Endodermal cell (in vitro differentiated cells): ENCODE measurements around the gene VAV3. TPM values are rescaled to one million over a fixed set of nuclear protein-coding genes. Genes with fewer than 3 reads are reported as not detected.

ENCODE experiments used
- DNase-seq: peaks from one replicate; pipeline ENCODE4 v3.0.0-alpha.2; 2017
- H3K27ac ChIP-seq: 2 replicates; pipeline ENCODE4 v1.5.1; 2013; ENCODE audit warnings: mild to moderate bottlenecking, low read depth, low read length, moderate library complexity
- H3K27me3 ChIP-seq: 2 replicates; pipeline ENCODE4 v1.6.1; 2013; ENCODE audit warnings: mild to moderate bottlenecking, low read length, moderate library complexity; ENCODE audit not compliant: insufficient read depth, control insufficient read depth, poor library complexity, severe bottlenecking
- H3K36me3 ChIP-seq: 2 replicates; pipeline ENCODE4 v1.7.0; 2013; ENCODE audit warnings: mild to moderate bottlenecking, low read length, moderate library complexity; ENCODE audit not compliant: control insufficient read depth, insufficient read depth
- H3K4me1 ChIP-seq: one replicate; pipeline ENCODE4 v1.7.0; 2013; ENCODE audit warnings: low read length; ENCODE audit not compliant: control insufficient read depth, insufficient read depth
- H3K4me3 ChIP-seq: 2 replicates; pipeline ENCODE4 v1.5.1; 2013; ENCODE audit warnings: mild to moderate bottlenecking, low read length, moderate library complexity
- H3K9ac ChIP-seq: 2 replicates; pipeline ENCODE4 v1.6.1; 2013; ENCODE audit warnings: mild to moderate bottlenecking, low read length, moderate library complexity; ENCODE audit not compliant: poor library complexity, severe bottlenecking; ENCODE audit errors: extremely low read depth
- H3K9me3 ChIP-seq: 2 replicates; pipeline ENCODE4 v1.6.1; 2013; ENCODE audit warnings: mild to moderate bottlenecking, low read length, moderate library complexity; ENCODE audit not compliant: control insufficient read depth
- H3K27ac Mint-ChIP-seq: 2 replicates; pipeline ENCODE4 v1.8.0; 2020; ENCODE audit warnings: mixed read lengths
- H3K27me3 Mint-ChIP-seq: 2 replicates; pipeline ENCODE4 v1.8.0; 2021; ENCODE audit warnings: mild to moderate bottlenecking, mixed read lengths; ENCODE audit not compliant: insufficient read depth
- H3K36me3 Mint-ChIP-seq: 2 replicates; pipeline ENCODE4 v1.8.0; 2020; ENCODE audit warnings: low read depth, mixed read lengths
- H3K4me1 Mint-ChIP-seq: 2 replicates; pipeline ENCODE4 v1.8.0; 2020; ENCODE audit warnings: mixed read lengths
- H3K4me3 Mint-ChIP-seq: 2 replicates; pipeline ENCODE4 v1.8.0; 2020; ENCODE audit warnings: mild to moderate bottlenecking, moderate library complexity, mixed read lengths
- H3K9me3 Mint-ChIP-seq: 2 replicates; pipeline ENCODE4 v1.8.0; 2020; ENCODE audit warnings: mild to moderate bottlenecking, mixed read lengths
- CTCF ChIP-seq: fragments of 200-600 bp; sonication (generic); conservative IDR thresholded peaks from 2 replicates; pipeline ENCODE4 v1.5.0; 2021; ENCODE audit warnings: antibody characterized with exemption, mild to moderate bottlenecking
- whole genome bisulfite sequencing, 2 experiments: methylation state at CpG; one replicate each; pipeline versions ENCODE4 v1.1.5 to v1.1.7; 2013; ENCODE audit warnings: missing lambda C conversion rate in 2 of 2, mixed read lengths in 1 of 2; ENCODE audit not compliant: insufficient coverage in 1 of 2, insufficient read length in 1 of 2; 5-methylcytosine and 5-hydroxymethylcytosine counted together
- total RNA-seq, 2 donors: library from RNA; stranded (reverse); fragmentation: NEBNext Ultra II Directional in 1 of 2; extraction: Animal tissue kit (Norgen Biotek cat#: 25700) in 1 of 2; gene quantifications; 2 replicates in 1 of 2; 3 replicates in 1 of 2; pipeline ENCODE4 v1.2.1, GENCODE V29; 2021

Gene VAV3
- total RNA-seq, 2 donors from 2014 or later: 6.9 to 9.6 TPM

GRCh38 chr1:107976431-107976830 lies 11.5 kb upstream of the VAV3 start:
- TF ChIP-seq CTCF: no peak
- DNase-seq: no peak
- Mint-ChIP-seq H3K4me1 (peaks cover 6% of the 10 kb centered on the region), H3K27me3 (no peaks in the 10 kb centered on the region), H3K36me3 (no peaks in the 10 kb centered on the region), H3K9me3 (no peaks in the 10 kb centered on the region), H3K4me3 (no peak overlapping the region), H3K27ac (no peak overlapping the region)
- no peak overlapping the region for H3K27ac ChIP-seq
- H3K9me3 ChIP-seq: no peaks in the 10 kb centered on the region
- no peaks in the 10 kb centered on the region for H3K27me3 ChIP-seq
- WGBS, 2 experiments: 93 to 100% methylated on average over 1 to 3 of the region's 3 CpGs
- H3K4me1 ChIP-seq: no peaks in the 10 kb centered on the region
- H3K36me3 ChIP-seq: no peaks in the 10 kb centered on the region
- H3K4me3 ChIP-seq: no peak overlapping the region
- H3K9ac ChIP-seq: no peak overlapping the region

- no peaks in the 10 kb centered on the region for H3K27me3 ChIP-seq
- Mint-ChIP-seq H3K9me3 (no peaks in the 10 kb centered on the region), H3K4me3 (no peak overlapping the region), H3K27me3 (no peaks in the 10 kb centered on the region), H3K4me1 (peaks cover 6% of the 10 kb centered on the region), H3K27ac (no peak overlapping the region), H3K36me3 (no peaks in the 10 kb centered on the region)
- H3K4me1 ChIP-seq: no peaks in the 10 kb centered on the region
- no peaks in the 10 kb centered on the region for H3K36me3 ChIP-seq
- no peak for TF ChIP-seq CTCF
- no peak overlapping the region for H3K9ac ChIP-seq
- H3K27ac ChIP-seq: no peak overlapping the region
- 90 to 92% methylated on average over 2 to 4 of the region's 4 CpGs for WGBS, 2 experiments
- H3K4me3 ChIP-seq: no peak overlapping the region
- DNase-seq: no peak
- H3K9me3 ChIP-seq: no peaks in the 10 kb centered on the region
Observed at GRCh38 chr1:107975851-107976250, 10.9 kb upstream of the VAV3 start.

- Histone ChIP-seq H3K27ac (no peak overlapping the region), H3K9ac (no peak overlapping the region), H3K4me1 (no peaks in the 10 kb centered on the region), H3K36me3 (no peaks in the 10 kb centered on the region), H3K27me3 (no peaks in the 10 kb centered on the region), H3K4me3 (no peak overlapping the region), H3K9me3 (no peaks in the 10 kb centered on the region)
- H3K4me3 Mint-ChIP-seq: no peak overlapping the region
- DNase-seq: no peak
- WGBS, 2 experiments: 50% methylated on average over 2 of the region's 2 CpGs; no CpG with 5 or more reads in 1 of the 2 experiments
- H3K27me3 Mint-ChIP-seq: no peaks in the 10 kb centered on the region
- no peaks in the 10 kb centered on the region for H3K9me3 Mint-ChIP-seq
- no peak overlapping the region for H3K27ac Mint-ChIP-seq
- H3K4me1 Mint-ChIP-seq: peaks cover 6% of the 10 kb centered on the region
- H3K36me3 Mint-ChIP-seq: no peaks in the 10 kb centered on the region
- no peak for TF ChIP-seq CTCF
Observed at GRCh38 chr1:107974090-107974489, 9.1 kb upstream of the VAV3 start.
